ENCODE results near the gene FSTL4.

GRCh38 chr5:133337795-133338445, 274.4 kb downstream of the FSTL4 start:
- TF ChIP-seq CTCF (IDR thresholded peaks at IDR 0.05; ENCODE audit: low read length) (no peak), EZH2 (IDR thresholded peaks at IDR 0.05; ENCODE audit: borderline replicate concordance, low read length) (no peak)
